ENCODE data around the gene MYLK. TPM values are rescaled to one million over a fixed set of nuclear protein-coding genes. Genes with fewer than 3 reads are reported as not detected.

MYLK gene
- total and polyA plus RNA-seq, 2 of the 4 experiments (the other 2 are of a cell fraction), result 299 to 484 TPM

DNA sequence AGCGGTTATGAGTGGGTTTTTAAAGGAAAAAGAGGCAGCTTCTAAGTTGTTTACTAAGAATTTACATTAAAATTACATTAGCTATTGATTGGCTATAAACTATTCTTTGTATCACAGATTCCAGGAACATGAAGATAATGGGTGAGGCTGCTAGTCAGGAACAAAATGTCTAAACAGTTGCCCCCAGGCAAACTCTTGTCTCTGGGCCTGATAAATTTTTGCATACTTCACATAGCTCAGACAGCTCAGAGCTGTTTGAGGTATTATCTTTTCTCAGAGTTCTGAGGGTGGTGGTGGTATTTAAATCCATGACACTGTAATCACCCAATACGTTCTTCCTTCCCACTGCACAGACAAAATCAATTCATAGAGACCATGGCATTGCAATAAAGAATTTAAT, 297.2 kb downstream of the MYLK start:
- peaks cover 6% of the 10 kb centered on the region for H3K9me3 ChIP-seq (ENCODE audit: control insufficient read depth, insufficient read depth, low read length)
- ChIA-PET CTCF (no interaction called here), POLR2A (ENCODE audit: unreplicated experiment) (no interaction called here)
- no peak overlapping the region for H3K4me3 ChIP-seq (ENCODE audit: insufficient read depth, low read depth, low read length)
- H3K36me3 ChIP-seq (ENCODE audit: control insufficient read depth, insufficient read depth, low read length), result peaks cover 5% of the 10 kb centered on the region; the same call in 1 of the 2 replicates
- H2AFZ ChIP-seq (replicated peaks; ENCODE audit: low read length, poor library complexity), result no peak overlapping the region
- intact Hi-C loops (cut with micrococcal nuclease), result no loop called here
- ATAC-seq (ENCODE audit: low read depth) (no peak), DNase-seq (peak; percentile 40)
- in situ Hi-C loops (cut with MboI; ENCODE audit: low sequenced_read_pairs), result no loop called here
- no peak overlapping the region for H3K56ac ChIP-seq (ENCODE audit: extremely low read depth, insufficient read depth, low read length)
- H3K9ac ChIP-seq (ENCODE audit: low read depth, low read length), result no peak overlapping the region
- no peak overlapping the region for H4K5ac ChIP-seq (ENCODE audit: low read depth, low read length)
- H3K23ac ChIP-seq (ENCODE audit: low read depth, low read length), result no peak overlapping the region
- no peak overlapping the region for H2AK9ac ChIP-seq (replicated peaks; ENCODE audit: low read depth, low read length, poor library complexity)
- no peak overlapping the region for H4K91ac ChIP-seq (ENCODE audit: insufficient read depth, low read depth, low read length)
- WGBS, 2 experiments (ENCODE audit: extremely low coverage in 2 of 2, insufficient read length in 1 of 2), result no CpG with 5 or more reads among the region's 2 CpGs
- no peaks in the 10 kb centered on the region for H3K27me3 ChIP-seq (ENCODE audit: control insufficient read depth, insufficient read depth, low read length)
- H2AK5ac ChIP-seq (ENCODE audit: low read depth, low read length), result no peak overlapping the region
- no peaks in the 10 kb centered on the region for H4K20me1 ChIP-seq (ENCODE audit: insufficient read depth, low read length)
- H3K4me1 ChIP-seq (ENCODE audit: control insufficient read depth, insufficient read depth, low read length), result no peaks in the 10 kb centered on the region
- H2BK120ac ChIP-seq (ENCODE audit: low read depth, low read length), result no peak overlapping the region
- TF ChIP-seq POLR2A (IDR thresholded peaks at IDR 0.05; ENCODE audit: low read depth, low read length), result no peak
- TF ChIP-seq BHLHE40 (IDR thresholded peaks at IDR 0.05; ENCODE audit: low read depth, low read length), result no peak
- TF ChIP-seq MAZ (IDR thresholded peaks at IDR 0.05; ENCODE audit: borderline replicate concordance, low read depth, low read length), result no peak
- TF ChIP-seq MAFK (IDR thresholded peaks at IDR 0.05; ENCODE audit: low read depth, low read length), result no peak
- no peak for TF ChIP-seq RAD21 (IDR thresholded peaks at IDR 0.05; ENCODE audit: low read length)
- TF ChIP-seq CHD1 (IDR thresholded peaks at IDR 0.05; ENCODE audit: low read depth, low read length), result no peak
- no peak for TF ChIP-seq NFE2L2 (IDR thresholded peaks at IDR 0.05; ENCODE audit: low read depth, low read length)
- TF ChIP-seq RCOR1 (IDR thresholded peaks at IDR 0.05; ENCODE audit: insufficient replicate concordance, low read length), result no peak
- no peak for TF ChIP-seq CEBPB (IDR thresholded peaks at IDR 0.05; ENCODE audit: low read depth, low read length)
- TF ChIP-seq, protein P1, sequence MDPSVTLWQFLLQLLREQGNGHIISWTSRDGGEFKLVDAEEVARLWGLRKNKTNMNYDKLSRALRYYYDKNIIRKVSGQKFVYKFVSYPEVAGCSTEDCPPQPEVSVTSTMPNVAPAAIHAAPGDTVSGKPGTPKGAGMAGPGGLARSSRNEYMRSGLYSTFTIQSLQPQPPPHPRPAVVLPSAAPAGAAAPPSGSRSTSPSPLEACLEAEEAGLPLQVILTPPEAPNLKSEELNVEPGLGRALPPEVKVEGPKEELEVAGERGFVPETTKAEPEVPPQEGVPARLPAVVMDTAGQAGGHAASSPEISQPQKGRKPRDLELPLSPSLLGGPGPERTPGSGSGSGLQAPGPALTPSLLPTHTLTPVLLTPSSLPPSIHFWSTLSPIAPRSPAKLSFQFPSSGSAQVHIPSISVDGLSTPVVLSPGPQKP (IDR thresholded peaks at IDR 0.05; ENCODE audit: borderline replicate concordance, low read depth, low read length), result no peak
- TF ChIP-seq RFX5 (IDR thresholded peaks at IDR 0.05; ENCODE audit: low read depth, low read length), result no peak
- TF ChIP-seq SMC3 (IDR thresholded peaks at IDR 0.05; ENCODE audit: low read depth, low read length), result no peak
- TF ChIP-seq, protein P2, sequence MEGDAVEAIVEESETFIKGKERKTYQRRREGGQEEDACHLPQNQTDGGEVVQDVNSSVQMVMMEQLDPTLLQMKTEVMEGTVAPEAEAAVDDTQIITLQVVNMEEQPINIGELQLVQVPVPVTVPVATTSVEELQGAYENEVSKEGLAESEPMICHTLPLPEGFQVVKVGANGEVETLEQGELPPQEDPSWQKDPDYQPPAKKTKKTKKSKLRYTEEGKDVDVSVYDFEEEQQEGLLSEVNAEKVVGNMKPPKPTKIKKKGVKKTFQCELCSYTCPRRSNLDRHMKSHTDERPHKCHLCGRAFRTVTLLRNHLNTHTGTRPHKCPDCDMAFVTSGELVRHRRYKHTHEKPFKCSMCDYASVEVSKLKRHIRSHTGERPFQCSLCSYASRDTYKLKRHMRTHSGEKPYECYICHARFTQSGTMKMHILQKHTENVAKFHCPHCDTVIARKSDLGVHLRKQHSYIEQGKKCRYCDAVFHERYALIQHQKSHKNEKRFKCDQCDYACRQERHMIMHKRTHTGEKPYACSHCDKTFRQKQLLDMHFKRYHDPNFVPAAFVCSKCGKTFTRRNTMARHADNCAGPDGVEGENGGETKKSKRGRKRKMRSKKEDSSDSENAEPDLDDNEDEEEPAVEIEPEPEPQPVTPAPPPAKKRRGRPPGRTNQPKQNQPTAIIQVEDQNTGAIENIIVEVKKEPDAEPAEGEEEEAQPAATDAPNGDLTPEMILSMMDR (conservative IDR thresholded peaks at IDR 0.05; ENCODE audit: low read depth, low read length), result no peak
- H2BK15ac ChIP-seq (ENCODE audit: low read depth, low read length), result no peak overlapping the region
- dilution Hi-C loops (cut with HindIII; ENCODE audit: low sequenced_read_pairs, unreplicated experiment), result no loop called here
- no peak overlapping the region; a peak in 1 of 4 replicates for H4K8ac ChIP-seq (ENCODE audit: low read depth in 2 of 2, low read length in 2 of 2)
- no peak overlapping the region for H3K14ac ChIP-seq (replicated peaks; ENCODE audit: low read depth, low read length)
- peak overlapping the region; percentile 97 for H2BK5ac ChIP-seq (ENCODE audit: low read depth, low read length, poor library complexity, severe bottlenecking)
- no peak overlapping the region for H3K18ac ChIP-seq (ENCODE audit: low read depth, low read length)
- H3K27ac ChIP-seq (ENCODE audit: insufficient read depth, low read length), result no peak overlapping the region
- BruUV-seq (replicated peaks), result no TSS peak
- H3K4ac ChIP-seq (ENCODE audit: low read depth, low read length), result no peak overlapping the region
- H3K79me1 ChIP-seq (ENCODE audit: low read depth in 1 of 2, low read length in 2 of 2), result peaks cover 10 to 42% of the 10 kb centered on the region in 2 experiments; a peak in 3 of 4 replicates
- H3K9me1 ChIP-seq (ENCODE audit: insufficient read depth, low read length), result 0 out of 2 replicates have a peak, but pooled peaks cover 2% of the 10 kb centered on the region
- H2BK20ac ChIP-seq (ENCODE audit: low read depth, low read length), result no peak overlapping the region
- 0 out of 2 replicates have a peak overlapping the region, but pooled peaks have one; percentile 12 for H3K4me2 ChIP-seq (ENCODE audit: low read depth, low read length)

Measured in IMR-90 (cell line).